PFSK-1 (cell line): ENCODE results near the gene TNPO3.

ENCODE experiments used
- POLR2AphosphoS5 ChIP-seq: IDR thresholded peaks from 2 replicates; pipeline ENCODE4 v1.6.1; 2012; ENCODE audit warnings: low read depth, mild to moderate bottlenecking, control low read depth, low read length, moderate library complexity
- TAF1 ChIP-seq: IDR thresholded peaks from 2 replicates; pipeline ENCODE4 v1.6.1; 2012; ENCODE audit warnings: low read length, control low read depth, borderline replicate concordance; ENCODE audit not compliant: insufficient read depth

DNA sequence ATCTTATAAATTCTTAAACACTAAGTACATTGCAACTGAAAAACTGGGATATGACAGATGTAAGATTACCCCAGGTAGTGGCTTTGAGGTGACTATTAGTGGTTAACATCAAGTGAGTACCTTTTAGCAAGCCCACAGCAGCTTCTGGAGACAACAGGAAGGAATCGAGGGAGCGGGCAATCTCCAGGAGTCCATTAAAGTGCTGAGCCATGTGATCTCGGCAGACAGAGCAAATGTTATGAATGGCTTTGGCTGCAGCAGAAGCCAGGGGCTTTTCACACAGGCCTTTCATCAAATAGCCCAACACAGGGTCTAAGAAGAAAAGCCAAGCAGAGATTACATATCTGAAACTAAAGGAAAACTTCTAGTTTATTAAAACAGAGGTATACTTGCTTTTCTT, 68.3 kb downstream of the TNPO3 start:
- TF ChIP-seq TAF1 = no peak
- no peak for TF ChIP-seq POLR2AphosphoS5
